ENCODE measurements around the gene RPS24. TPM values are rescaled to one million over a fixed set of nuclear protein-coding genes. Genes with fewer than 3 reads are reported as not detected.

RPS24 gene
- total and polyA plus RNA-seq, 2 of the 8 experiments (the other 6 are each of a cell fraction or from before 2014, with no cell fraction given), result 2,128 to 3,943 TPM

DNA sequence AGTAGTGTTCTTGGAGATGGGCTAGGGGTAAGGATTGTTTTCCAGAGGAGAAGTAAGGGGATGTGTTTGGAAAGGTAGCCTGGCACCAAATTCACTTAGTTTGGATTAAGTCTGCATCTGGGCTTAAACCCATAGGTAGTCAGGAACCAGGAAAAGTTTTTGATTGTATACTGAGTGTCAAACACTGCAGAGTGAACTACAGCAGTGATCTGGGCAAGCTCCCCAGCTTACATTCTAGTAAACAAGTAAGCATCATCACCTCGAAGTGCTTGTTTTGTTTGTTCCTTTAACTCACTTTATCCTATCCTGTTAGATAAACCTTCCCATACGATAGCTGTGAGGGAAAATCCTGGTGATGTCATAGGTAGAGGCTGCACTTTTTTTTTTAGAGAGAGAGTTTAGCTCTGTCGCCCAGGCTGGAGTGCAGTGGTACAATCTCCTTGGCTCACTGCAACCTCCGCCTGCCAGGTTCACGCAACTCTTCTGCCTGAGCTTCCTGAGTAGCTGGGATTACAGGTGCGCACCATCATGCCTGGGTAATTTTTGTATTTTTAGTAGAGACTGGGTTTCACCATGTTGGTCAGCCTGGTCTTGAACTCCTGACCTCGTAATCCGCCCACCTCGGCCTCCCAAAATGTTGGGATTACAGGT is 2.4 kb downstream of the RPS24 start:
- Histone ChIP-seq H3K27me3 (replicated peaks in 1 of 4; ENCODE audit: control insufficient read depth in 3 of 4, extremely low read depth in 1 of 4, insufficient read depth in 3 of 4, low read length in 3 of 4) (no peaks in the 10 kb centered on the region; a peak in 2 of 7 replicates), H3K56ac (replicated peaks; ENCODE audit: insufficient read length, low read depth, low read length) (no peak overlapping the region), H3K79me2 (ENCODE audit: control insufficient read depth in 1 of 2, insufficient read depth in 2 of 2, low read length in 2 of 2) (peaks cover 20 to 74% of the 10 kb centered on the region in 2 experiments), H4K5ac (ENCODE audit: insufficient read length, low read depth, low read length) (no peak overlapping the region), H3K9ac (replicated peaks in 1 of 4; ENCODE audit: extremely low read depth in 1 of 4, low read depth in 3 of 4, low read length in 3 of 4) (peak overlapping the region in 2 of 4 experiments; percentile 22 to 46; a peak in 3 of 7 replicates), H2BK5ac (ENCODE audit: low read depth, low read length) (peak overlapping the region; percentile 19; the same call in 1 of the 2 replicates), H2BK20ac (ENCODE audit: low read length) (no peak overlapping the region), H2AK5ac (ENCODE audit: low read depth, low read length) (no peak overlapping the region), H4K8ac (ENCODE audit: extremely low read depth, insufficient read depth, low read length) (no peak overlapping the region), H3K4me2 (ENCODE audit: insufficient read depth in 1 of 2, low read depth in 2 of 2, low read length in 2 of 2) (peak overlapping the region; percentile 75 to 89), H3K23ac (ENCODE audit: insufficient read length) (no peak overlapping the region), H3K4me3 (ENCODE audit: extremely low read depth in 1 of 4, insufficient read depth in 2 of 4, low read depth in 3 of 4, low read length in 4 of 4) (peak overlapping the region; percentile 13 to 95 (median 16); a peak in 7 of 8 replicates), H3K23me2 (ENCODE audit: low read depth, low read length) (peaks cover 10% of the 10 kb centered on the region), H3K18ac (ENCODE audit: extremely low read depth, low read length) (no peak overlapping the region), H3K79me1 (ENCODE audit: low read depth, low read length) (peaks cover 5% of the 10 kb centered on the region; the same call in 1 of the 2 replicates), H4K91ac (replicated peaks; ENCODE audit: insufficient read length, low read length) (no peak overlapping the region), H3K4ac (replicated peaks; ENCODE audit: insufficient read length, low read depth, low read length) (no peak overlapping the region), H3K36me3 (ENCODE audit: control insufficient read depth in 2 of 4, insufficient read depth in 4 of 4, low read length in 3 of 4) (peaks cover 34 to 68% (median 60%) of the 10 kb centered on the region in 4 experiments), H4K20me1 (replicated peaks in 1 of 2; ENCODE audit: control insufficient read depth in 1 of 2, insufficient read depth in 2 of 2, low read length in 2 of 2) (peaks cover 25 to 36% of the 10 kb centered on the region in 2 experiments), H3K14ac (ENCODE audit: insufficient read length) (no peak overlapping the region), H2AFZ (ENCODE audit: low read length) (no peak overlapping the region), H2BK15ac (ENCODE audit: low read length) (no peak overlapping the region), H2BK12ac (ENCODE audit: low read depth, low read length) (no peak overlapping the region), H3K9me3 (ENCODE audit: insufficient read depth in 2 of 2, low read depth in 1 of 2, low read length in 1 of 2) (no peaks in the 10 kb centered on the region), H3K4me1 (replicated peaks in 1 of 4; ENCODE audit: control insufficient read depth in 3 of 4, insufficient read depth in 4 of 4, low read length in 3 of 4) (peaks cover 13 to 39% (median 31%) of the 10 kb centered on the region in 4 experiments), H3K27ac (ENCODE audit: low read depth, low read length) (no peak overlapping the region), H2BK120ac (replicated peaks; ENCODE audit: low read depth, low read length) (no peak overlapping the region)
- TF ChIP-seq, protein P1, sequence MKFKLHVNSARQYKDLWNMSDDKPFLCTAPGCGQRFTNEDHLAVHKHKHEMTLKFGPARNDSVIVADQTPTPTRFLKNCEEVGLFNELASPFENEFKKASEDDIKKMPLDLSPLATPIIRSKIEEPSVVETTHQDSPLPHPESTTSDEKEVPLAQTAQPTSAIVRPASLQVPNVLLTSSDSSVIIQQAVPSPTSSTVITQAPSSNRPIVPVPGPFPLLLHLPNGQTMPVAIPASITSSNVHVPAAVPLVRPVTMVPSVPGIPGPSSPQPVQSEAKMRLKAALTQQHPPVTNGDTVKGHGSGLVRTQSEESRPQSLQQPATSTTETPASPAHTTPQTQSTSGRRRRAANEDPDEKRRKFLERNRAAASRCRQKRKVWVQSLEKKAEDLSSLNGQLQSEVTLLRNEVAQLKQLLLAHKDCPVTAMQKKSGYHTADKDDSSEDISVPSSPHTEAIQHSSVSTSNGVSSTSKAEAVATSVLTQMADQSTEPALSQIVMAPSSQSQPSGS (IDR thresholded peaks at IDR 0.05; ENCODE audit: low read length), result 0 out of 2 replicates have a peak, but pooled peaks have one; percentile 49
- no peak for TF ChIP-seq CREB1 (IDR thresholded peaks at IDR 0.05)
- FAIRE-seq, result no peak
- DNase-seq (ENCODE audit: low read depth in 1 of 2, low spot score in 2 of 2), result no peak
- ChIA-PET POLR2A (ENCODE audit: partially characterized antibody) (interaction anchor here (0.8 to 3.0 kb wide), 11 partner anchors 9 to 325 kb away, joined by 3 to 38 read pairs (median 3); no protein-coding TSS in a partner anchor), CTCF (ENCODE audit: partially characterized antibody) (interaction anchor here (0.6 to 2.4 kb wide), 4 partner anchors 9 to 97 kb away, joined by 3 to 8 read pairs (median 5); no protein-coding TSS in a partner anchor)
- WGBS, 2 experiments (ENCODE audit: extremely low coverage in 1 of 2, insufficient coverage in 1 of 2, insufficient read length in 1 of 2, insufficient replicate concordance in 2 of 2, low coverage in 1 of 2, low lambda C conversion rate in 2 of 2, missing lambda C conversion rate in 1 of 2), result 88% methylated on average over 9 of the region's 9 CpGs; no CpG with 5 or more reads in 1 of the 2 experiments
